ENCODE results near the gene ABTB2. TPM values are rescaled to one million over a fixed set of nuclear protein-coding genes. Genes with fewer than 3 reads are reported as not detected.

The ABTB2 gene
- total RNA-seq, 1 donor from 2014 or later: 24.7 TPM

DNA sequence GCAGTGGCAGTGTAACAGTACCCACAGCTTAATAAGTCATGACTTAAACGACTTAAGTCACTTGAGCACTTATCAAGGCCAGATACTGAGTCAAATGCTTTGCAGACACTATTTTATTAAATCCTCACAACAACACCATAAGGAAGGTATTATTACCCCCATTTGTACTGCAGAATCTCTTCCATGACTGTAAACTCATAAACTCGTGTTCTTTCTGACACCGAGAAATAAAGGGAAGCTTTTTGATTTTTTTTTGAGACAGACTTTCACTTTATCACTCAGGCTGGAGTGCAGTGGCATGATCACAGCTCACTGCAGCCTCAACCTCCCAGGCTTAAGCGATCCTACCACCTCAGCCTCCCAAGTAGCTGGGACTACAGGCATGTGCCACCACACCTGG lies 103.8 kb downstream of the ABTB2 start:
- Histone ChIP-seq H3K4me1 (peaks cover 39% of the 10 kb centered on the region), H3K27me3 (ENCODE audit: low read depth) (no peaks in the 10 kb centered on the region)
- intact Hi-C loops (cut with micrococcal nuclease): no loop called here

DNA sequence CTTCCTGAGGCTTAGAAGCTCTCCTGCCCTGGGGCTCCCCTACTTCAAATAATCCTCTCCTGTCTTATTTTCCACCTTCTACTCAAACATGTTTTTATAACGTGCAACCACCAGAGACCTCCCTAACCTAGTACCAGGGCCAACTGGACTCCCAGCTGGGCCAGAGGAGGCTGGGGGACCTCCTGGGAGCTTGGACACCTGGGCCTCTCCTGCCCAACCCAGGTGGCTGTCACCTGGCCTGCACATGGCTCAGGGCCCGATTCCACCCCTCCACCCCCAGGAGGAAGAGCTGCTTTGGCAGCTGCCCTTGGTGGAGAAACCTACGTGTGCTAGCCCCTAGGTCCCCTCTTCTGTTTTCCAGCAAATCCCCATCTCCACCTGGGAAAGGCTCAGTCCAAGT lies 105.2 kb downstream of the ABTB2 start:
- Histone ChIP-seq H3K27me3 (ENCODE audit: low read depth) (no peaks in the 10 kb centered on the region), H3K36me3 (no peaks in the 10 kb centered on the region), H3K4me1 (peaks cover 39% of the 10 kb centered on the region), H3K4me3 (no peak overlapping the region), H3K27ac (replicated peaks) (no peak overlapping the region), H3K9me3 (replicated peaks) (no peaks in the 10 kb centered on the region)
- DNase-seq: no peak
- TF ChIP-seq, protein P1, sequence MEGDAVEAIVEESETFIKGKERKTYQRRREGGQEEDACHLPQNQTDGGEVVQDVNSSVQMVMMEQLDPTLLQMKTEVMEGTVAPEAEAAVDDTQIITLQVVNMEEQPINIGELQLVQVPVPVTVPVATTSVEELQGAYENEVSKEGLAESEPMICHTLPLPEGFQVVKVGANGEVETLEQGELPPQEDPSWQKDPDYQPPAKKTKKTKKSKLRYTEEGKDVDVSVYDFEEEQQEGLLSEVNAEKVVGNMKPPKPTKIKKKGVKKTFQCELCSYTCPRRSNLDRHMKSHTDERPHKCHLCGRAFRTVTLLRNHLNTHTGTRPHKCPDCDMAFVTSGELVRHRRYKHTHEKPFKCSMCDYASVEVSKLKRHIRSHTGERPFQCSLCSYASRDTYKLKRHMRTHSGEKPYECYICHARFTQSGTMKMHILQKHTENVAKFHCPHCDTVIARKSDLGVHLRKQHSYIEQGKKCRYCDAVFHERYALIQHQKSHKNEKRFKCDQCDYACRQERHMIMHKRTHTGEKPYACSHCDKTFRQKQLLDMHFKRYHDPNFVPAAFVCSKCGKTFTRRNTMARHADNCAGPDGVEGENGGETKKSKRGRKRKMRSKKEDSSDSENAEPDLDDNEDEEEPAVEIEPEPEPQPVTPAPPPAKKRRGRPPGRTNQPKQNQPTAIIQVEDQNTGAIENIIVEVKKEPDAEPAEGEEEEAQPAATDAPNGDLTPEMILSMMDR (IDR thresholded peaks at IDR 0.05; ENCODE audit: borderline replicate concordance): no peak
- intact Hi-C loops (cut with micrococcal nuclease): no loop called here

More for the DNA sequence above, 103.8 kb downstream of the ABTB2 start:
- TF ChIP-seq, protein P1 (IDR thresholded peaks at IDR 0.05; ENCODE audit: borderline replicate concordance): no peak
- Histone ChIP-seq H3K9me3 (replicated peaks) (no peaks in the 10 kb centered on the region), H3K27ac (replicated peaks) (no peak overlapping the region), H3K36me3 (no peaks in the 10 kb centered on the region), H3K4me3 (no peak overlapping the region)
- no peak for DNase-seq

- no peaks in the 10 kb centered on the region for H3K27me3 ChIP-seq (ENCODE audit: low read depth)
- H3K9me3 ChIP-seq (replicated peaks): no peaks in the 10 kb centered on the region
- H3K27ac ChIP-seq (replicated peaks): peak overlapping the region; percentile 63
- H3K36me3 ChIP-seq: no peaks in the 10 kb centered on the region
- no peak overlapping the region for H3K4me3 ChIP-seq
- intact Hi-C loops (cut with micrococcal nuclease): no loop called here
- no peak for DNase-seq
- TF ChIP-seq, protein P1 (IDR thresholded peaks at IDR 0.05; ENCODE audit: borderline replicate concordance): no peak
- peaks cover 33% of the 10 kb centered on the region for H3K4me1 ChIP-seq
These were observed 105.8 kb downstream of the ABTB2 start for GRCh38 chr11:34252015-34252414.

GRCh38 chr11:34251589-34251980 lies 106.2 kb downstream of the ABTB2 start:
- Histone ChIP-seq H3K4me3 (peak overlapping the region; percentile 42), H3K4me1 (peaks cover 30% of the 10 kb centered on the region), H3K27me3 (ENCODE audit: low read depth) (no peaks in the 10 kb centered on the region), H3K36me3 (no peaks in the 10 kb centered on the region), H3K27ac (replicated peaks) (peak overlapping the region; percentile 63), H3K9me3 (replicated peaks) (no peaks in the 10 kb centered on the region)
- TF ChIP-seq, protein P1 (IDR thresholded peaks at IDR 0.05; ENCODE audit: borderline replicate concordance): no peak
- intact Hi-C loops (cut with micrococcal nuclease): no loop called here
- DNase-seq: no peak

DNA sequence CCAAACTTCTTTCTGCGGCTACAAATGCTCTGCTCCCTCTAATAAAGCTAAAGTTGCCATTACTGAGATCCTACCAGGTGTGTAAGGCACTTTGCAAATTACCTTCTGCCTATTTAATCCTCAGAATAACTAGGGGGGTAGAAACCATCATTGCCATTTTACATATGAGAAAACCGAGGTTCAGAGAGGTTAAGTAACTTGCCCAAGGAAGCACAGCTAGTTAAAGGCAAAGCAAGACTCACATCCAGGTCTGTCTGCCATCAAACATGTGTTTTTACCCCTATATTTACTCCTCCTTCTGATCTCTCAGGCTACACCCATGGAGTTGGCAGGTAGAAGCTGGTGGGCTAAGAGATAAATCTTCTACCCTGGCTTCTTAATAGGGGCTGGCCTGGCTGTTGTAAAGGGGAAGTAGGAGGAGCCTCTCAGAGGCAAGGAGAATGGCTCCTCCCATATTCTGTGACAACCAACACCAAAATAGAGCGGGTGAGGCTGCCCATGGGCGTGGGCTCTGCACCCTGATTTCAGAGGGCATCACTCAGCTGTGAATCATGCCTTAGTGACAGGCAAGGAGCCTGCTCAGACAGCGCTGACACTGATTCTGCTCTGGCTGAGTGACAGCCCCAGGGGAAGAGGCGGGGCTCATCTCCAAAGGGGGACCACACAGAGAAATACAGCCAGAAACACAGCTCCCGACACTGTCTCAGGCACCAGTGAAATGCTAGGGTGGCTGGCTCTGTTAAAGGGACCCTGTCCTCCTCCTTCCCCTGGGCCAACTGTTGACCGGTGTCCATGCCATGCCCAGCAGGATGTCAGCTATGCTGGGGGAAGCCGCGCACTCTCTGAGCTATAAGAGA lies 106.8 kb downstream of the ABTB2 start:
- Histone ChIP-seq H3K36me3 (no peaks in the 10 kb centered on the region), H3K27ac (replicated peaks) (peak overlapping the region; percentile 63), H3K9me3 (replicated peaks) (no peaks in the 10 kb centered on the region), H3K4me3 (peak overlapping the region; percentile 42), H3K4me1 (peaks cover 26% of the 10 kb centered on the region), H3K27me3 (ENCODE audit: low read depth) (no peaks in the 10 kb centered on the region)
- TF ChIP-seq, protein P1 (IDR thresholded peaks at IDR 0.05; ENCODE audit: borderline replicate concordance): no peak
- DNase-seq: peak; percentile 50
- intact Hi-C loops (cut with micrococcal nuclease): no loop called here
